GM21717 (cell line): ENCODE measurements around the gene POLR3F.
"Not testable (repeated sequence)": the region's sequence is repeated elsewhere in the genome, so short reads cannot be mapped to it uniquely, and the experiment has no call there.

Source experiments
- ATAC-seq: cut with Tn5 transposase; IDR thresholded peaks from one replicate; pipeline ENCODE4 v1.9.1; 2021; ENCODE audit warnings: mild to moderate bottlenecking, moderate library complexity; ENCODE audit not compliant: unreplicated experiment

POLR3F gene

GRCh38 chr20:18466894-18467730 is at the start of gene POLR3F, which contains the start of gene DZANK1:
POLR3F (plus strand) TSS chr20:18467390; CDS start chr20:18467507, 117 bp downstream.
DZANK1 (minus strand) TSS chr20:18467030; CDS start chr20:18465358, 1,672 bp downstream.
- peak; percentile 99 for ATAC-seq

DNA sequence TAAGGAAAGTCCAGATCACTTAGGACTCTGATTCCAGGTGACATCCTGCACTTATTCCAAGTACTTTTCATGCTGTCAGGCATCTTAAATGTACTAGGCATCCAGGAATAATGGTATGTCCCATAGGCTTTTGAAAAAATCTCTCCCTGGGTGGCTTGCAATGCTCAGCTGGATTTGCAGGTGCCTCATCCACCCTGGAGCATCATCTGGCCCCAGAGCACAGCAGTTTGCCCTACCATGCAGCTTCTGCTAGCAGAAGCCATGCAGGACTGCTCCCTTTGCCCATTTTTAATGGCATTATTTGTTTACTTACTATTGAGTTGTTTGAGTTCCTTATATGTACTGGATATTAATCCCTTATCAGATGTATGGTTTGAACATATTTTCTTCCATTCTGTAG is 45.6 kb upstream of the POLR3F start:
- no peak for ATAC-seq

GRCh38 chr20:18427214-18427613 is 40.0 kb upstream of the POLR3F start:
- ATAC-seq: no peak

GRCh38 chr20:18428490-18429173 is 38.6 kb upstream of the POLR3F start:
- ATAC-seq: no peak

DNA sequence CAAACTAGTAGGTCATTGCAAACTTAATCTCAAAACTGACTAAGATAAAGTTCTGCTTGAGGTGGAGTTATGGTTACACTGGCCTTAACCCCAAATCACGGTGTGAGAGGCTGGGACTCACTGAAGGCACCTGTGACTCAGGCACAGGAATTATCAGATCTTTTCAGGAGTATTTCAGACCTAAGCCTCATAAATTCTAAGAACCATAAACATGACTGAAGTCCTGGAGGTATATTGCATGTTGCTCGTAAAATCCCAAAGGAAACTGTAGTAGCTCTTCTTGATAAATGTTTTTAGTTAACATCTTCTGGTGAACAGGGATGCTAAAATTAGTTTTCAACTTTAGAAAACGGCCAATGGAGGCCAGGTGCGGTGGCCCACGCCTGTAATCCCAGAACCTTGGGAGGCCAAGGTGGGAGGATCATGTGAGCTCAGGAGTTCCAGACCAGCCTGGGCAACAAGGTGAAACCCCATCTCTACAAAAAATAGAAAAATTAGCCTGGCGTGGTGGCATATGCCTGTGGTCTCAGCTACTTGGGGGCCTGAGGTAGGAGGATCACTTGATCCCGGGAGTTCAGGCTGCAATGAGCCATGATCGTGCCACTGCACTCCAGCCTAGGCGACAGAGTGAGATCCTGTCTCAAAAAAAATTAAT is 36.9 kb upstream of the POLR3F start:
- no peak for ATAC-seq

GRCh38 chr20:18431206-18431605 is 36.0 kb upstream of the POLR3F start:
- no peak for ATAC-seq

DNA sequence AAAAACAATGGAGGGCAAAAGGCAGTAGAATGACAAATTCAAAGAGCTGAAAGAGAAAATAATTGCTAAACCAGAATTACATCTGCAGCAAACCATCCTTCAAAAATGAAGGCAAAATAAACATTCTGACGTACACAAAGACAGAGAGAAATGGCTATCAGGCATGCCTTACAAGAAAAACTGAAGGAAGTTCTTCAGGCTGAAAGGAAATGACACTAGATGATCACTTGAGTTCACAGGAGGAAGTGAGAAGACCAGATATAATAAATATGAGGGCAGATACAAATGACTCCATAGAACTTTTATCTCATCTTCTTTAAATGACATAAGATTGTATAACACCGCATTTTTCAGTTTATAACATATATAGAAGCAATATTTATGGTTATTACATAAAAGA is 30.3 kb upstream of the POLR3F start:
- no peak for ATAC-seq

DNA sequence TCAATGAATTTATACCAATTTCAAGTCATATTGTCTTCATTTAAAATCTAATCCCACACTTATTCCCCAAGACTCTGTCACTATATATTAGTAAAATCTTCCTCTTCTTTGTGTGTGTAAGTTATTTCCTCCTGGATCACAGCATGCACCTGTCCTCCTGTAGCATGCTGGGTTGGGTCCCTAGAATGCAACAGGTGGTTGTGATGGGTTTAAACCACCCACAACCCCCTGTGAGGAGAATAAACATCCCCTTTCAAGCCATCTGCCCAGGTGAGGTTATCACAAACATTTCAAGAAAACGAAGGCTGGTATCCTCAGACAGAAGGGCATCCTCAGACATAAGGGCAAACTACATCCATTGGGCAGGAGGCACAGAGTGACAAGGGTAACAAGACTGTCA is 26.8 kb upstream of the POLR3F start:
- no peak for ATAC-seq

DNA sequence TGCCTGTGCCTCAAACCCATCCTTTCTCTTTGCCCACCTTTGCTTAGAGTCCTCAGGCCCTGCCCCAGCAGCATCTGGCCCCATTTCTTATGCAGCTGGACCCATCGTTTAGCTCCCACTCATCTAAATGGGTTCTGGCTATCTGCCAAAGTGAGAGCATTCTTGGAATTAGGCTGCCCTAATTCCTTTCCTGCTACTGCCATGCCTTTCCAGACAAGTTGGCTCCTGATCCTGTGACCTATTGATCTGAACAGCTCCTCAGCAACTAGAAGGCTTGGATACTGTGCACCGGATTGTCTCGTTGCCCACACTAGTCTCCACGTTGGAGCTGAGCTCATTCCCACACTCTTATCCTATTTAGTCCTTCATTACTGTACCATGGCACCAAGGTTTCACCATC is 23.3 kb upstream of the POLR3F start:
- no peak for ATAC-seq

DNA sequence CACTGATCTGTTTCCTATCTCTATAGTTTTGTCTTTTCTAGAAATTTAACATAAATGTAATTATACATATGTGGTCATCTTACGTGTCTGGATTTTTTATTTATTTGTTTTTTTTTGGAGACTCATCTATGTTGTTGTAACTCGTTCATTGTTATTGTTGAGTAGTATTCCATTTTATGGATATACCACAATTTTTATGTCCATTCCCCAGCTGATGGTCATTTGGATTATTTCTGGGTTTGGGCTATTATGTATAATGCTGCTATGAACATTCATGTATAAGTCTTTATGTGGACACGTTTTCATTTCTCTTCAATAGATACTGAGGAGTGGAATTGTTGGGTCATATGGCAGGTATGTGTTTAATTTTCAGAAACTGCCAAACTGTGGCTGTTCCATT is 10.6 kb upstream of the POLR3F start:
- ATAC-seq: no peak

GRCh38 chr20:18465536-18466200 is 1.5 kb upstream of the POLR3F start:
- no peak for ATAC-seq

DNA sequence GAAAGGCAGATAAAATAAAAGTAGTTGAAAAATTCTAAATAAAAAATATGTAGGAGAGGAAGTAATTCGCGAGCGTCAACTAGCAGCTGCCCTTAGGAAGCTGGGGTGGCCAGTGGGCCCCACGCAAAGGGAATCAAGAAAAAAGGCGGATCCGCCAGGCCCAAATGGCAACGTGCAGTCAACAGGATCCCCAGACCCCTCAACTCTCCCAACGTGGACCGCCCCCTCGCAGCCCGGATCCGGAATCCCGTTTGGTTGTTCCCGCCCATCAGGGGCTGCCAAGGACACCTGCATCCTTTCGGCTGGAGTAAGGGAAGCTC is 656 bp upstream of the POLR3F start:
- ATAC-seq: peak; percentile 31

DNA sequence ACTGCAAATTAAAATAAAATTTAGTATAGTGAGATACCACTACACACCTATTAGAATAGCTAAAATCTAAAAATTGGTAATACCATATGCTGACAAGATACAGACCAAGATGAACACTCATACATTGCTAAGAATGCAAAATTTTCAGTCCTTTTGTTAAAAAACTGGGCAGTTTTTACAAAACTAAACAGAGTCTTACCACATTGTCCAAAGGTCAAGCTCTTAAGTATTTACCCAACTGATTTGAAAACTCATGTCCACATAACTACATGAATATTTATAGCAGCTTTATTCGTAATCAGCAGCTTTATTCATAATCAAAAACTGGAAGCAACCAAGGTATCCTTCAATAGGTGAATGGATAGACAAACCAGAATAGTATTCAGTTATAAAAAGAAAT is 10.0 kb downstream of the POLR3F start:
- ATAC-seq: no peak

GRCh38 chr20:18477821-18478220 is 10.6 kb downstream of the POLR3F start:
- no peak for ATAC-seq

DNA sequence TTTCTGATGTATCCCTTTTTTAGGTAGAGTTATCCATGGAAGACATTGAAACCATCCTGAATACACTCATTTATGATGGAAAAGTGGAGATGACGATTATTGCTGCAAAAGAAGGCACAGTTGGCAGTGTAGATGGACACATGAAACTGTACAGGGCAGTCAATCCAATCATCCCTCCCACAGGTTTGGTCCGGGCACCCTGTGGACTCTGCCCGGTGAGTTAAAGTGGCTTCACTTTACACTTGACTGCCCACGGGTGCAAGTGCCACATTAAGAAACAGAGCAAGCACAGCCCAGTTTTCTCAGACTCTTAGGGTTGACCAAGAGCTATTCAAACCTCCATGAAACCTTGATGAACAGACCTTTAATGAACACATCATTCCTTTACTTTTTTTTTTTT is 14.4 kb downstream of the POLR3F start:
- no peak for ATAC-seq

DNA sequence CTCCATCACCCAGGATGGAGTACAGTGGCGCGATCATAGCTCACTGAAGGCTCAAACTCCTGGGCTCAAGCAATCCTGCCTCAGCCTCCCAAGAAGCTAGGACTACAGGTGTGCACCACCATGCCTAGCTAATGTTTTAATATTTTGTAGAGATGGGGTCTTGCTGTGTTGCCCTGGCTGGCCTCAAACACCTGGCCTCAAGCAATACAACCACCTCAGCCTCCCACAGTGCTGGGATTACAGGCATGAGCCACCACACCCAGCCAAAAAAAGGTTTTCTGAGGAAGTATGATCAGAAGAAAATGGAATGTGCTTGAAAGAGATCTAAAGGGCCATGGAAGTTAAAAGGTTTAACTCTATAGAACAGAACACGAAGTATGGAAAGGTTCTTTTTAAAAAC is 21.1 kb downstream of the POLR3F start:
- no peak for ATAC-seq

DNA sequence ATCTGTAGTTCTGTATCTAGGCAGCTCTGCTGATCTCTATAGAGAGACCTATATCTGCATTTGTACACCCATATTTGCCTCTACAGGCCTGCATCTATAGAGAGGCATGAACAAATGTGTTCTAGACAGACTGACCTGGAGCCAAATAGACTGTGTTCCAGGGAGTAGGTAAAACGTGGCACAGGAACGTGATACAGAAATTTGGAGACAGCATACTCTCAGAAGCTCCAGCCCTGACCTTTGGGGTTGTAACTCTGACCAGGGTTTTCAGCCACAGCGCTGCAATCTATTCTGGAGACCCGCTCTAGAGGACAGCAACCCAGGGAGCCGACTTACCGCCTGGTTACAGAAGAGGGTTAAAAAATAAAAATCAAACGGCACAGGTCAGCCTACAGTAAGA is 28.9 kb downstream of the POLR3F start:
- ATAC-seq: no peak

- ATAC-seq: peak; percentile 99
These were observed 29.8 kb downstream of the POLR3F start, which contains the start of gene RBBP9 for GRCh38 chr20:18496740-18497592. RBBP9 (minus strand) TSS chr20:18497225; CDS start chr20:18497167, 58 bp downstream.

- ATAC-seq: no peak
These were observed 30.4 kb downstream of the POLR3F start for GRCh38 chr20:18497603-18498002.

DNA sequence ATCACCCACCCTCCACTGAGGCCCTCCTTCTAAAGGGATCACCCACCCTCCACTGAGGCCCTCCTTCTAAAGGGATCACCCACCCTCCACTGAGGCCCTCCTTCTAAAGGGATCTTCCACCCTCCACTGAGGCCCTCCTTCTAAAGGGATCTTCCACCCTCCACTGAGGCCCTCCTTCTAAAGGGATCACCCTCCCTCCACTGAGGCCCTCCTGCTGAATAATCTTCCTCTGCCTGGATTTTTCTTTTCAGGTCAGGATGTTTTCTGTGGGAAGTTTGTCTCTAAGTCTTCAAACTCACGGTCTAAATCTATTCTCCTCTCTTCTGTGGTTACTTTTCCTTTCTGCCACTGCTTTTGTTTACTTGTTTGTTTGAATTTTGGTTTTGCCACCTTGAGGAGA is 34.5 kb downstream of the POLR3F start:
- ATAC-seq: not testable (repeated sequence)
